B cell (primary cell): ENCODE data around the gene KANK3. TPM values are rescaled to one million over a fixed set of nuclear protein-coding genes. Genes with fewer than 3 reads are reported as not detected.

ENCODE experiments used
- ATAC-seq: fragments of 200-7000 bp; cut with Tn5 transposase; one replicate; pipeline ENCODE4 v1.10.0; 2021; ENCODE audit warnings: low read depth, mild to moderate bottlenecking, moderate number of reproducible peaks, moderate library complexity
- CTCF ChIA-PET: fragments of 350-600 bp; sonication (Branson Sonifier 250); formaldehyde crosslinking; loops from one replicate; lab custom pipeline; 2021; ENCODE audit warnings: antibody characterized with exemption, inconsistent platforms; lab: Charles Lee
- POLR2A ChIA-PET: fragments of 350-600 bp; sonication (Branson Sonifier 250); formaldehyde crosslinking; loops from one replicate; lab custom pipeline; 2021; ENCODE audit warnings: antibody characterized with exemption; lab: Charles Lee
- DNase-seq: peaks from one replicate; pipeline ENCODE4 v3.0.0; 2013
- H2AFZ ChIP-seq: 2 replicates; pipeline ENCODE4 v1.6.1; 2012; ENCODE audit warnings: mild to moderate bottlenecking, low read depth, low read length; ENCODE audit not compliant: insufficient read depth, poor library complexity, severe bottlenecking
- H3K27ac ChIP-seq, 2 donors: 1 replicate in 1 of 2; 2 replicates in 1 of 2; pipeline ENCODE4 v1.5.1; 2012 to 2013; ENCODE audit warnings: low read length in 2 of 2, mild to moderate bottlenecking in 2 of 2, moderate library complexity in 1 of 2
- H3K27me3 ChIP-seq, 4 experiments: fragments of 200-600 bp in 1 of 4; sonication (generic) in 1 of 4; replicated peaks in 1 of 4; 1 replicate in 2 of 4; 2 replicates in 2 of 4; pipeline versions ENCODE4 v1.6.1 to v1.7.0; 2013 to 2016; ENCODE audit warnings: low read length in 3 of 4, mild to moderate bottlenecking in 2 of 4, mixed read lengths in 1 of 4, moderate library complexity in 1 of 4; ENCODE audit not compliant: insufficient read depth in 4 of 4, control insufficient read depth in 3 of 4; ENCODE audit errors: control extremely low read depth in 1 of 4
- H3K36me3 ChIP-seq, 2 experiments: replicated peaks in 1 of 2; 1 replicate in 1 of 2; 2 replicates in 1 of 2; pipeline versions ENCODE4 v1.6.1 to v1.7.1; 2013; ENCODE audit warnings: low read length in 1 of 2; ENCODE audit not compliant: insufficient read depth in 2 of 2, control insufficient read depth in 1 of 2; ENCODE audit errors: control extremely low read depth in 1 of 2, extremely low read depth in 1 of 2
- H3K4me1 ChIP-seq, 2 donors: fragments of 200-600 bp in 1 of 2; sonication (generic) in 1 of 2; 1 replicate in 1 of 2; 2 replicates in 1 of 2; pipeline versions ENCODE4 v1.5.1 to v1.6.1; 2013 to 2017; ENCODE audit warnings: low read length in 2 of 2; ENCODE audit not compliant: control insufficient read depth in 2 of 2, insufficient read depth in 2 of 2
- H3K4me2 ChIP-seq: replicated peaks from 2 replicates; pipeline ENCODE3; 2012; ENCODE audit warnings: mild to moderate bottlenecking, low read depth, low read length; ENCODE audit not compliant: poor library complexity, severe bottlenecking
- H3K4me3 ChIP-seq, 5 experiments: fragments of 200-600 bp in 1 of 5; sonication (generic) in 1 of 5; 1 replicate in 3 of 5; 2 replicates in 2 of 5; pipeline versions ENCODE4 v1.5.1 to v1.7.0; 2011 to 2016; ENCODE audit warnings: low read length in 4 of 5, mild to moderate bottlenecking in 4 of 5, low read depth in 2 of 5, control low read depth in 1 of 5, moderate library complexity in 1 of 5; ENCODE audit not compliant: insufficient read depth in 1 of 5; ENCODE audit errors: control extremely low read depth in 1 of 5, extremely low read depth in 1 of 5
- H3K79me2 ChIP-seq: fragments of 200-600 bp; sonication (generic); one replicate; pipeline ENCODE4 v1.6.0; 2016; ENCODE audit warnings: low read length; ENCODE audit not compliant: control insufficient read depth, insufficient read depth
- H3K9ac ChIP-seq: fragments of 200-600 bp; sonication (generic); 2 replicates; pipeline ENCODE4 v1.6.1; 2017; ENCODE audit warnings: mild to moderate bottlenecking, low read length, moderate library complexity
- H3K9me3 ChIP-seq, 3 donors: one replicate each; pipeline versions ENCODE4 v1.6.1 to v1.7.1; 2013; ENCODE audit warnings: low read length in 2 of 3; ENCODE audit not compliant: control insufficient read depth in 2 of 3, insufficient read depth in 1 of 3; ENCODE audit errors: control extremely low read depth in 1 of 3
- H4K20me1 ChIP-seq: 2 replicates; pipeline ENCODE4 v1.6.0; 2012; ENCODE audit warnings: mild to moderate bottlenecking, low read length; ENCODE audit not compliant: insufficient read depth, control insufficient read depth, poor library complexity, severe bottlenecking
- H3K27ac Mint-ChIP-seq: one replicate; pipeline ENCODE4 v1.8.0; 2021; ENCODE audit warnings: mixed read lengths
- H3K27me3 Mint-ChIP-seq: one replicate; pipeline ENCODE4 v1.8.0; 2021; ENCODE audit warnings: mixed read lengths
- H3K4me1 Mint-ChIP-seq: one replicate; pipeline ENCODE4 v1.8.0; 2021; ENCODE audit warnings: mixed read lengths
- H3K4me3 Mint-ChIP-seq: one replicate; pipeline ENCODE4 v1.8.0; 2021; ENCODE audit warnings: mixed read lengths
- H3K9me3 Mint-ChIP-seq: one replicate; pipeline ENCODE4 v1.8.0; 2022; ENCODE audit warnings: mixed read lengths; ENCODE audit not compliant: insufficient read depth
- EZH2 ChIP-seq: IDR thresholded peaks from 2 replicates; pipeline ENCODE4 v1.6.1; 2012; ENCODE audit warnings: borderline replicate concordance, low read depth, mild to moderate bottlenecking, moderate library complexity, low read length; ENCODE audit not compliant: insufficient read depth, poor library complexity, severe bottlenecking
- WGBS: methylation state at CpG from one replicate; pipeline ENCODE4 v1.1.5; 2013; ENCODE audit warnings: missing lambda C conversion rate; ENCODE audit not compliant: insufficient coverage; 5-methylcytosine and 5-hydroxymethylcytosine counted together
- intact Hi-C: fragments of 100-400 bp; cut with micrococcal nuclease; formaldehyde crosslinking; loops from one replicate; pipeline ENCODE4 v1.10.0; 2022
- polyA plus RNA-seq: library from polyadenylated mRNA; depleted of rRNA; stranded (reverse); fragments of >200 nt; gene quantifications from 2 replicates; pipeline ENCODE4 v1.2.3, GENCODE V29; 2012
- total RNA-seq, 2 donors: library from RNA; stranded (reverse); fragments of 120-200 nt in 1 of 2; gene quantifications; 1 replicate in 1 of 2; 2 replicates in 1 of 2; pipeline versions ENCODE4 v1.2.3 to v1.2.4, GENCODE V29; 2013 to 2022
- TF ChIP-seq, protein P1 (sequence below): fragments of 200-600 bp; IDR thresholded peaks from one replicate; pipeline ENCODE4 v1.8.0; 2022; ENCODE audit warnings: antibody characterized with exemption, mild to moderate bottlenecking

The KANK3 gene
- total and polyA plus RNA-seq, 2 donors (not counting 1 experiment from before 2014, with no cell fraction given) = 0.27 to 0.34 TPM

DNA sequence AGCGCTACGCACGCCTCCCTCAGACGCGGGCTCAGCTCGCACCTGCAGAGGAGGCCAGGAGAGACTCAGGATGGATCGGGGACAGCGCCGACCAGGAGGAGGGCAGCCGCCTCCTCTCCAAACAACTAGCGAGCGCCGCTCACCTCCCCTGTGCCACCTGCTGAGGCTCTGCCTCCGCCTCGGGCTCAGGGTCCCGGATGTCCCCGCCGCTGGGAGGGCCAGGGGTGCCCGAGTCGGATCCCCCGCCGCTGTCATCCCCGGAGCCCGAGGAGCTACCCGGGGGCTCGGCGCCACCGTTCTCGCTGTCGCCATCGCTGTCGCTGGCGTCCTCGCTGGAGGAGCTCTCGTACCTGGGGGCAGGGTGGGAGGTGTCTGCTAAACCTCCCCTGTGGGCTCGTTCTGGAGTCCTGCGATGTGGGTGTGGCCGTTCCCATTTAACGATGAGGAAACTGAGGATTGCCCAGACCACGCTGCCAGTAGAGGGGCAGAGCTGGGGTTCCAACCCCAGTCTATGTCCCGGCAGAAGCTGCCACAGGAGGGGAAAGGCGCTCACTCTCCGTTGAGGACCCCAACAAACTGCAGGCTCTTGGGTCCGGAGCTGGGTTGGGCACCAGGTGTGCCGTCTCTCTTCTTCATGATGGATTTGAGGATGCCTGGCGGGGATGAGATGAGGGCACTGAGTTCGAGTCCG, 9.2 kb downstream of the KANK3 start:
- Mint-ChIP-seq H3K4me3 (peak overlapping the region; percentile 34), H3K27me3 (peaks cover 19% of the 10 kb centered on the region), H3K4me1 (peaks cover 6% of the 10 kb centered on the region), H3K9me3 (no peaks in the 10 kb centered on the region), H3K27ac (no peak overlapping the region)
- 29% methylated on average over 48 of the region's 48 CpGs for WGBS
- H3K27ac ChIP-seq = no peak overlapping the region
- DNase-seq (peak; percentile 19), ATAC-seq (no peak)
- no peaks in the 10 kb centered on the region for H3K79me2 ChIP-seq
- peaks cover 5 to 16% of the 10 kb centered on the region in 2 donors for H3K4me1 ChIP-seq
- no peak overlapping the region for H3K4me3 ChIP-seq
- no peak for TF ChIP-seq EZH2
- TF ChIP-seq, protein P1, sequence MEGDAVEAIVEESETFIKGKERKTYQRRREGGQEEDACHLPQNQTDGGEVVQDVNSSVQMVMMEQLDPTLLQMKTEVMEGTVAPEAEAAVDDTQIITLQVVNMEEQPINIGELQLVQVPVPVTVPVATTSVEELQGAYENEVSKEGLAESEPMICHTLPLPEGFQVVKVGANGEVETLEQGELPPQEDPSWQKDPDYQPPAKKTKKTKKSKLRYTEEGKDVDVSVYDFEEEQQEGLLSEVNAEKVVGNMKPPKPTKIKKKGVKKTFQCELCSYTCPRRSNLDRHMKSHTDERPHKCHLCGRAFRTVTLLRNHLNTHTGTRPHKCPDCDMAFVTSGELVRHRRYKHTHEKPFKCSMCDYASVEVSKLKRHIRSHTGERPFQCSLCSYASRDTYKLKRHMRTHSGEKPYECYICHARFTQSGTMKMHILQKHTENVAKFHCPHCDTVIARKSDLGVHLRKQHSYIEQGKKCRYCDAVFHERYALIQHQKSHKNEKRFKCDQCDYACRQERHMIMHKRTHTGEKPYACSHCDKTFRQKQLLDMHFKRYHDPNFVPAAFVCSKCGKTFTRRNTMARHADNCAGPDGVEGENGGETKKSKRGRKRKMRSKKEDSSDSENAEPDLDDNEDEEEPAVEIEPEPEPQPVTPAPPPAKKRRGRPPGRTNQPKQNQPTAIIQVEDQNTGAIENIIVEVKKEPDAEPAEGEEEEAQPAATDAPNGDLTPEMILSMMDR = no peak
- ChIA-PET POLR2A (interaction anchor here (1.4 to 1.7 kb wide), 2 partner anchors 9 to 13 kb away, joined by 4 to 5 read pairs; partner anchors contain the start of genes NDUFA7 and RPS28), CTCF (interaction anchor here (1.0 to 1.4 kb wide), 2 partner anchors 20 to 25 kb away, joined by 3 to 5 read pairs; no protein-coding TSS in a partner anchor)
- H4K20me1 ChIP-seq = no peaks in the 10 kb centered on the region
- peak overlapping the region; percentile 79 for H3K4me2 ChIP-seq
- peaks cover 0 to 10% (median 0%) of the 10 kb centered on the region in 3 donors for H3K9me3 ChIP-seq
- intact Hi-C loops = no loop called here
- no peak overlapping the region for H3K9ac ChIP-seq
- H3K27me3 ChIP-seq = peaks cover 0 to 37% (median 12%) of the 10 kb centered on the region in 4 experiments
- no peaks in the 10 kb centered on the region for H3K36me3 ChIP-seq
- H2AFZ ChIP-seq = no peak overlapping the region
